Measurements from ENCODE around the gene OLFM1. TPM values are rescaled to one million over a fixed set of nuclear protein-coding genes. Genes with fewer than 3 reads are reported as not detected.
A peak's percentile ranks its signal among the peaks of the same experiment; 100 is the strongest.

Gene OLFM1
- total RNA-seq, 5 donors from 2014 or later (not counting 1 experiment from before 2014, with no cell fraction given), result 0.16 TPM; not detected in 4

DNA sequence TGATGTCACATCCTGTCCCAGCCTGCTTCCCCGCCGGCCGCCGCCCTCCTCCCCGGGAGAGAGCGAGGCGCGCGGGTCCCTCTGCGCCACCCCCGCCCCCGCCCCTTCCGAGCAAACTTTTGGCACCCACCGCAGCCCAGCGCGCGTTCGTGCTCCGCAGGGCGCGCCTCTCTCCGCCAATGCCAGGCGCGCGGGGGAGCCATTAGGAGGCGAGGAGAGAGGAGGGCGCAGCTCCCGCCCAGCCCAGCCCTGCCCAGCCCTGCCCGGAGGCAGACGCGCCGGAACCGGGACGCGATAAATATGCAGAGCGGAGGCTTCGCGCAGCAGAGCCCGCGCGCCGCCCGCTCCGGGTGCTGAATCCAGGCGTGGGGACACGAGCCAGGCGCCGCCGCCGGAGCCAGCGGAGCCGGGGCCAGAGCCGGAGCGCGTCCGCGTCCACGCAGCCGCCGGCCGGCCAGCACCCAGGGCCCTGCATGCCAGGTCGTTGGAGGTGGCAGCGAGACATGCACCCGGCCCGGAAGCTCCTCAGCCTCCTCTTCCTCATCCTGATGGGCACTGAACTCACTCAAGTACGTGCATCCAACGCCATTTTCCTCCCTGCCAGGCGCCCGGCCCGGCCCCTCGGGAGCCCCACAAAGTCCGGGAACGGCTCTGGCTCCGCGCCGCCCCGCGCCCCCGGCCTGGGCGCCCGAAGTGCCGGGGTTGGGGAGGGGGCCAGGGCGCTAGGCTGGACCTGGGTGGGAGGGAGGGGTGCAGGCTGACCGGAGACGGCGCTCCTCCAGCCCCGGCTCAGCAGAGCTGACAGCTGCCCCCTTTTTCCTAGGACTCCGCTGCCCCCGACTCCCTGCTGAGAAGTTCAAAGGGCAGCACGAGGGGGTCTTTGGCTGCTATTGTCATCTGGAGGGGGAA is 12.0 kb upstream of the OLFM1 start:
- Mint-ChIP-seq H3K27ac (no peak overlapping the region), H3K4me3 (no peak overlapping the region), H3K9me3 (no peaks in the 10 kb centered on the region), H3K4me1 (no peaks in the 10 kb centered on the region), H3K27me3 (peaks cover 27 to 51% of the 10 kb centered on the region in 2 donors), H3K36me3 (no peaks in the 10 kb centered on the region)
- ATAC-seq (replicated peaks in 1 of 4) (no peak), DNase-seq (no peak)
- Histone ChIP-seq H3K27me3 (replicated peaks in 1 of 2; ENCODE audit: control insufficient read depth in 2 of 2, extremely low read depth in 1 of 2, insufficient read depth in 2 of 2, low read length in 1 of 2) (peaks cover 8 to 60% of the 10 kb centered on the region in 2 experiments), H3K9me3 (no peaks in the 10 kb centered on the region), H3K36me3 (ENCODE audit: control insufficient read depth in 2 of 2, extremely low read depth in 1 of 2, insufficient read depth in 1 of 2, low read length in 1 of 2) (no peaks in the 10 kb centered on the region), H3K4me3 (ENCODE audit: control insufficient read depth in 1 of 2, extremely low read depth in 1 of 2, low read length in 1 of 2) (no peak overlapping the region), H3K4me1 (ENCODE audit: control insufficient read depth in 1 of 2, extremely low read depth in 1 of 2, insufficient read depth in 2 of 2, low read length in 2 of 2) (no peaks in the 10 kb centered on the region), H3K27ac (ENCODE audit: low read length) (no peak overlapping the region)
- POLR2A ChIA-PET, result no interaction called here
- CTCF ChIA-PET, result no interaction called here
- 5% methylated on average over 78 of the region's 90 CpGs for WGBS (ENCODE audit: insufficient coverage)

DNA sequence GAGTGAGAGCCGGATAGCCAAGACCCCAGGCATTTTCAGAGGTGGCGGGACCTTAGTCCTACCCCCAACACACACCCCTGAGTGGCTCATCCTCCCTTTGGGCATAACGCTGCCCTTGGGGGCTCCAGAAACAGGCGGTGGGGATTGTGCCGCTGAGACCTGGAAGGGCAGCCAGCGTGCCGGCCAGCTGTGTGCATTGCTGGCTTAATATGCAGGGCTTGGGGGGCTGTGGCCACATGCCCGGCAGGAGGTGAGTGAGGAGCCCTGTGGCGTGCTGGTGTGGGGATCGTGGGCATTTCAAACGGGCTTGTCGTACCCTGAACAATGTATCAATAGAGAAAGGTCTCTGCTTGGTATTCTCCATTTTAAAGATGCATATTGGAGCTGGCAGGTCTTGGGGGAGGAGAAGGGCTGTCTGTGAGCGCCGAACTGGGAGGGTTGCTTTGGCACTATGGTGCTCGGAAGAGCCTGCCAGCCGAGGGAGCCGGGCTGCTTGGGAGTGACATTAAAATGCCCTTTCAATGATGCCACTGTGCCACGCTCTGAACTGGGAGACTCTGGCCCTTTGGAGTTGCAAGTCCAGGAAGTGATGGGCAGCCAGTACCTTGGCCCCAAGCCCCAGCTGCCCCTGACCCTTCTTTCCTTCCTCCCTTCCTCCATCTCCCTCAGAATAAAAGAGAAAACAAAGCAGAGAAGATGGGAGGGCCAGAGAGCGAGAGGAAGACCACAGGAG is 11.2 kb upstream of the OLFM1 start:
- Mint-ChIP-seq H3K9me3 (no peaks in the 10 kb centered on the region), H3K36me3 (no peaks in the 10 kb centered on the region), H3K4me1 (no peaks in the 10 kb centered on the region), H3K27me3 (peaks cover 27 to 51% of the 10 kb centered on the region in 2 donors), H3K4me3 (no peak overlapping the region), H3K27ac (no peak overlapping the region)
- ChIA-PET POLR2A (no interaction called here), CTCF (interaction anchor here in 1 of 2 donors (0.8 kb wide), 1 partner anchor 490 kb away, joined by 3 read pairs; no protein-coding TSS in a partner anchor)
- DNase-seq, result no peak
- Histone ChIP-seq H3K4me3 (ENCODE audit: control insufficient read depth in 1 of 2, extremely low read depth in 1 of 2, low read length in 1 of 2) (no peak overlapping the region), H3K9me3 (no peaks in the 10 kb centered on the region), H3K4me1 (ENCODE audit: control insufficient read depth in 1 of 2, extremely low read depth in 1 of 2, insufficient read depth in 2 of 2, low read length in 2 of 2) (no peaks in the 10 kb centered on the region), H3K27me3 (replicated peaks in 1 of 2; ENCODE audit: control insufficient read depth in 2 of 2, extremely low read depth in 1 of 2, insufficient read depth in 2 of 2, low read length in 1 of 2) (peaks cover 8 to 58% of the 10 kb centered on the region in 2 experiments), H3K36me3 (ENCODE audit: control insufficient read depth in 2 of 2, extremely low read depth in 1 of 2, insufficient read depth in 1 of 2, low read length in 1 of 2) (no peaks in the 10 kb centered on the region), H3K27ac (ENCODE audit: low read length) (no peak overlapping the region)
- 29% methylated on average over 15 of the region's 19 CpGs for WGBS (ENCODE audit: insufficient coverage)
- ATAC-seq (replicated peaks in 1 of 4), result no peak

DNA sequence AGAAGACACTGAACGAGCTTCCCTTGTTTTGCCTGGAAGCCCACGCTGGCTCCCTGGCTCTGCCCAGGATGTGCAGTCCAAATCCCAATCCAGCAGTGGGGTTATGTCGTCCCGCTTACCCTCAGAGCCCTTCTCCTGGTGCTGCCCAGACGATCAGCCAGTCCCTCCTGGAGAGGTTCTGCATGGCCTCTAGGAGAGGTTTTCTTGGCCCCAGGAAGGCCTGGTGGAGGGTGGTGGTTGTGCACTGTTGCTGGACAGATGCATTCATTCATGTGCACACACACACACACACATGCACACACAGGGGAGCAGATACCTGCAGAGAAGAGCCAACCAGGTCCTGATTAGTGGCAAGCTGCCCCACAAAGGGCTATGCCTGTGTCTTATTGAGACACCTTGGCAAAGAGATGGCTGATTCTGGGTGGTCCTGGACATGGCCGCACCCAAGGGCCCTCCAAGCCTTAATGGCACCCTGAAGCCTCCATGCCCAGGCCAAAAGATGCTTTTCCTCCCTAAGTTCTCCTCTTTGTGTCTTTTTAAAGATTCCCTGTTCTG is 10.5 kb upstream of the OLFM1 start:
- no peaks in the 10 kb centered on the region for H3K36me3 ChIP-seq (ENCODE audit: control insufficient read depth in 2 of 2, extremely low read depth in 1 of 2, insufficient read depth in 1 of 2, low read length in 1 of 2)
- no peak overlapping the region for H3K4me3 ChIP-seq (ENCODE audit: control insufficient read depth in 1 of 2, extremely low read depth in 1 of 2, low read length in 1 of 2)
- no peak overlapping the region for H3K27ac Mint-ChIP-seq
- WGBS (ENCODE audit: insufficient coverage), result 63% methylated on average over 4 of the region's 6 CpGs
- H3K27me3 ChIP-seq (replicated peaks in 1 of 2; ENCODE audit: control insufficient read depth in 2 of 2, extremely low read depth in 1 of 2, insufficient read depth in 2 of 2, low read length in 1 of 2), result peaks cover 8 to 60% of the 10 kb centered on the region in 2 experiments
- no peaks in the 10 kb centered on the region for H3K9me3 Mint-ChIP-seq
- H3K36me3 Mint-ChIP-seq, result no peaks in the 10 kb centered on the region
- DNase-seq (no peak), ATAC-seq (replicated peaks in 1 of 4) (no peak)
- H3K27me3 Mint-ChIP-seq, result peaks cover 27 to 51% of the 10 kb centered on the region in 2 donors
- no peaks in the 10 kb centered on the region for H3K4me1 ChIP-seq (ENCODE audit: control insufficient read depth in 1 of 2, extremely low read depth in 1 of 2, insufficient read depth in 2 of 2, low read length in 2 of 2)
- POLR2A ChIA-PET, result no interaction called here
- CTCF ChIA-PET, result interaction anchor here in 1 of 2 donors (0.8 kb wide), 1 partner anchor 491 kb away, joined by 3 read pairs; no protein-coding TSS in a partner anchor
- no peaks in the 10 kb centered on the region for H3K4me1 Mint-ChIP-seq
- H3K9me3 ChIP-seq, result no peaks in the 10 kb centered on the region
- no peak overlapping the region for H3K27ac ChIP-seq (ENCODE audit: low read length)
- H3K4me3 Mint-ChIP-seq, result no peak overlapping the region

DNA sequence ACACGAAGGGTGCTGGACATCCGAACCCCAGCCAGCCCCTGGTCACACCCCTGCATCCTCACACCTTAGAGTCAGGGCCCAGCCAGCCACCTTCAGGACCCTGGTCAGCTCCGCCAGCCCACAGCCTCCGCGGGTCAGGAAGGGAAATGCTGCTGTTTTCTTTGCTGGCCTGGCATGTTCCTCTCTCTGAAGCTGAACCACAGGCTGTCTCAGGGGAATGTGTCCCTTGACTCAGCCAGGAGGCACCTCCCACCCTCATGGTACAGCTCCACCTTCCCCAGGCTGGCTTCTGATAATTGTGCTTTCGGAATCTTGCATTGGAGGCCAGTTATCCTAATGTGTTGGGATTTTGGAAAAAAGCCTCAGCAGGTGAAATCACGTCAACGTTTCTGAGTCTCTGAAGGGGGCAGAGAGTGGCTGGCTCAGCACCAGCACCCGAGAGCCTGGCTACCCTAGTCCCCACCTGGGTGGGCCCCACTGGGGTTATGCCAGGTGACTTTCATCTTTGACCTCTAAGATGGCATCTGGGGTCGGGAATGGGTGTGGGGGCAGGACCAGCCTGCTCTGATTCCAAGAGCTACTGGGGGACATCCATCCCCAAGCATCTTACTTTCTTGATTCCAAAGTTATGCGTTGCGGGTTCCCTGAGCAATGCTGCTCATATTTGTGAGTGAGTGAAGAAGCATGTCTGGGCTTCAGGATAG is 9.8 kb upstream of the OLFM1 start:
- Mint-ChIP-seq H3K4me1 (no peaks in the 10 kb centered on the region), H3K27me3 (peaks cover 27 to 47% of the 10 kb centered on the region in 2 donors), H3K4me3 (no peak overlapping the region), H3K9me3 (no peaks in the 10 kb centered on the region), H3K36me3 (no peaks in the 10 kb centered on the region), H3K27ac (no peak overlapping the region)
- ChIA-PET CTCF (no interaction called here), POLR2A (no interaction called here)
- Histone ChIP-seq H3K4me3 (ENCODE audit: control insufficient read depth in 1 of 2, extremely low read depth in 1 of 2, low read length in 1 of 2) (no peak overlapping the region), H3K27me3 (replicated peaks in 1 of 2; ENCODE audit: control insufficient read depth in 2 of 2, extremely low read depth in 1 of 2, insufficient read depth in 2 of 2, low read length in 1 of 2) (peaks cover 8 to 60% of the 10 kb centered on the region in 2 experiments), H3K9me3 (no peaks in the 10 kb centered on the region), H3K36me3 (ENCODE audit: control insufficient read depth in 2 of 2, extremely low read depth in 1 of 2, insufficient read depth in 1 of 2, low read length in 1 of 2) (no peaks in the 10 kb centered on the region), H3K4me1 (ENCODE audit: control insufficient read depth in 1 of 2, extremely low read depth in 1 of 2, insufficient read depth in 2 of 2, low read length in 2 of 2) (no peaks in the 10 kb centered on the region), H3K27ac (ENCODE audit: low read length) (no peak overlapping the region)
- DNase-seq (peak in 1 of 35 experiments; percentile 10), ATAC-seq (replicated peaks in 1 of 4) (no peak)
- 17% methylated on average over 6 of the region's 12 CpGs for WGBS (ENCODE audit: insufficient coverage)

DNA sequence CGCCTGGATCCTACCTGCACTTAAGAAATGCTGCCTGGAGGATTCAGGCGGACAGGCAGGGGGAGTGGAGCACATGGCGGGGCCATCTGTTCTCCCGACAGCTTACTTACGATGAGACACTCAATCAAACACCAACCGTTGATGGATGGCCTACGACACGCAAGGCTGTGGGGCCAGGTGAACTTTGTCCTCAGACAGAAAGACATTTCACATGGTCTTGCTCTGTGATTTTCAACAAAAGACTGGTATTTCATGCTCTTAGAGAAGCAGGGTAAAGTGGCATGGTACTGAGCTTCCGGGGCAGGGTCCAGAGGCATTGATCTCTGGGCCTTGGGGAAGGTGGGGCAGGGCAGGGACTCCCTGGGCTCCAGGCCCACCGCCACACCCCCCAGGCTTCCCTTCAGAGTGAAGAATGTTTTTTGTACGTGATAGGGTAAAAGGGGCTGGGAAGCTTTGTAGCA is 9.1 kb upstream of the OLFM1 start:
- peaks cover 6 to 59% of the 10 kb centered on the region in 2 experiments for H3K27me3 ChIP-seq (replicated peaks in 1 of 2; ENCODE audit: control insufficient read depth in 2 of 2, extremely low read depth in 1 of 2, insufficient read depth in 2 of 2, low read length in 1 of 2)
- no peak overlapping the region for H3K27ac Mint-ChIP-seq
- H3K4me3 Mint-ChIP-seq, result no peak overlapping the region
- no peak overlapping the region for H3K4me3 ChIP-seq (ENCODE audit: control insufficient read depth in 1 of 2, extremely low read depth in 1 of 2, low read length in 1 of 2)
- DNase-seq, result no peak
- no peak for ATAC-seq (replicated peaks in 1 of 4)
- H3K27me3 Mint-ChIP-seq, result peaks cover 32 to 51% of the 10 kb centered on the region in 2 donors
- H3K36me3 ChIP-seq (ENCODE audit: control insufficient read depth in 2 of 2, extremely low read depth in 1 of 2, insufficient read depth in 1 of 2, low read length in 1 of 2), result no peaks in the 10 kb centered on the region
- H3K4me1 ChIP-seq (ENCODE audit: control insufficient read depth in 1 of 2, extremely low read depth in 1 of 2, insufficient read depth in 2 of 2, low read length in 2 of 2), result no peaks in the 10 kb centered on the region
- no peak overlapping the region for H3K27ac ChIP-seq (ENCODE audit: low read length)
- no peaks in the 10 kb centered on the region for H3K4me1 Mint-ChIP-seq
- H3K36me3 Mint-ChIP-seq, result no peaks in the 10 kb centered on the region
- H3K9me3 ChIP-seq, result no peaks in the 10 kb centered on the region
- POLR2A ChIA-PET, result no interaction called here
- WGBS (ENCODE audit: insufficient coverage), result 75% methylated on average over 3 of the region's 11 CpGs
- CTCF ChIA-PET, result no interaction called here
- no peaks in the 10 kb centered on the region for H3K9me3 Mint-ChIP-seq

DNA sequence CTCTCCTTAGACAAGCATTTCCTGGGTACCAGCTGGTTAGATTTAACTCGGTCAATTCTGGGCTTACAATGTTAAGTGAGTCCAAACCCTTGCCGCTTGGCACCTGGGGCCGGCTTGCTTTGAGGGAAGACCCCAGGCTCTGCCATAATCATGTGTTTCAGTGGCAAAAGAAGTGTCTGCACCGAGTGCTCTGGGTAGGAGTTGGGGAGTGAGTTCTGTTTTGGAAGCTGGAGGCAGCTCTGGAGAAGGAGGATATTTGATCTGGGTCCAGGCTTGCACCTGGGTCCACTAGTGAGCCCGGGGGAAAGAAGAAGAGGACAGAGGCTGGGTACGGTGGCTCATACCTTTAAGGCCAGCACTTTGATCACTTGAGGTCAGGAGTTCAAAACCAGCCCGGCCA is 8.4 kb upstream of the OLFM1 start:
- H3K36me3 Mint-ChIP-seq, result no peaks in the 10 kb centered on the region
- ATAC-seq (replicated peaks in 1 of 4) (no peak), DNase-seq (no peak)
- Histone ChIP-seq H3K27ac (ENCODE audit: low read length) (no peak overlapping the region), H3K27me3 (replicated peaks in 1 of 2; ENCODE audit: control insufficient read depth in 2 of 2, extremely low read depth in 1 of 2, insufficient read depth in 2 of 2, low read length in 1 of 2) (peaks cover 6 to 60% of the 10 kb centered on the region in 2 experiments), H3K4me3 (ENCODE audit: control insufficient read depth in 1 of 2, extremely low read depth in 1 of 2, low read length in 1 of 2) (no peak overlapping the region), H3K36me3 (ENCODE audit: control insufficient read depth in 2 of 2, extremely low read depth in 1 of 2, insufficient read depth in 1 of 2, low read length in 1 of 2) (no peaks in the 10 kb centered on the region), H3K4me1 (ENCODE audit: control insufficient read depth in 1 of 2, extremely low read depth in 1 of 2, insufficient read depth in 2 of 2, low read length in 2 of 2) (no peaks in the 10 kb centered on the region), H3K9me3 (no peaks in the 10 kb centered on the region)
- ChIA-PET CTCF (no interaction called here), POLR2A (no interaction called here)
- no peak overlapping the region for H3K27ac Mint-ChIP-seq
- no peaks in the 10 kb centered on the region for H3K9me3 Mint-ChIP-seq
- H3K4me3 Mint-ChIP-seq, result no peak overlapping the region
- peaks cover 28 to 51% of the 10 kb centered on the region in 2 donors for H3K27me3 Mint-ChIP-seq
- WGBS (ENCODE audit: insufficient coverage), result 77% methylated on average over 4 of the region's 7 CpGs
- no peaks in the 10 kb centered on the region for H3K4me1 Mint-ChIP-seq
